Hindlimb muscle (tissue), 1 donor: ENCODE measurements around the gene C1orf167. TPM values are rescaled to one million over a fixed set of nuclear protein-coding genes. Genes with fewer than 3 reads are reported as not detected.

ENCODE experiments used
- DNase-seq: peaks from one replicate; pipeline ENCODE4 v3.0.0-alpha.2; 2013
- polyA plus RNA-seq: library from polyadenylated mRNA; unstranded; fragments of 120-200 nt; gene quantifications from one replicate; pipeline ENCODE4 v1.2.1, GENCODE V29; 2013; ENCODE audit not compliant: insufficient read length

C1orf167 gene
- polyA plus RNA-seq, 1 donor = 7.2 TPM

DNA sequence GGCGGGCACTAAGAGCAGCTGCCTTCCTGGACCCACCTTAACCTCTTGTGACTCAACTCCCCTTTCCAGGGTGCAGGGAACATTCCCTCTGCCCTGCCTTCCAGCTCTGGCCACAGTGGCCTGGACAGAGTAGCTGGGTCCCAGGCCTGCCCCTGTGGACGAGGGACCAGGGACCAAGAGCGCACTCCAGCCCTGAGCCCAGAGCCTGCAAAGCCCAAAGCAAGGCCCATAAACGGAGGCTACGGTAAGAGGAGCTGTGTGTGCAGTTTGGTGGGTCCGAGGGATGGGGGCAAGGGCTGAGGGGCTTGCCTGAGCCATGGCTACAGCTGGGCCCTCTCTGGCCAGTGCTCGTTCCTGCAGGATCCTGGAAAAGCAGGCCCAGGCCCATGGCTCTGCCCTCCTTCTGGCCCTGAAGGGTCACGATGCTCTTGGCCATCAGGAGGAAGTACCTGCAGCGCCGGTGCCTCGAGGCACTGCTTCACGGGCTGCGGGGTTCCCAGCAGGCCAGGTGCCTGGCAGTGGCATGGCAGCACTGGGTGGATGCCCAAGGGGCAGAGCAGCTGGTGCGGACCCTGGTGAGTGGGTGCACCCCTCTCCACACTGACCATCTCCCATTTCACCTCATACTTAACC, 25.9 kb downstream of the C1orf167 start:
- no peak for DNase-seq

- DNase-seq = no peak
Observed at GRCh38 chr1:11788549-11789053, 26.6 kb downstream of the C1orf167 start.

DNA sequence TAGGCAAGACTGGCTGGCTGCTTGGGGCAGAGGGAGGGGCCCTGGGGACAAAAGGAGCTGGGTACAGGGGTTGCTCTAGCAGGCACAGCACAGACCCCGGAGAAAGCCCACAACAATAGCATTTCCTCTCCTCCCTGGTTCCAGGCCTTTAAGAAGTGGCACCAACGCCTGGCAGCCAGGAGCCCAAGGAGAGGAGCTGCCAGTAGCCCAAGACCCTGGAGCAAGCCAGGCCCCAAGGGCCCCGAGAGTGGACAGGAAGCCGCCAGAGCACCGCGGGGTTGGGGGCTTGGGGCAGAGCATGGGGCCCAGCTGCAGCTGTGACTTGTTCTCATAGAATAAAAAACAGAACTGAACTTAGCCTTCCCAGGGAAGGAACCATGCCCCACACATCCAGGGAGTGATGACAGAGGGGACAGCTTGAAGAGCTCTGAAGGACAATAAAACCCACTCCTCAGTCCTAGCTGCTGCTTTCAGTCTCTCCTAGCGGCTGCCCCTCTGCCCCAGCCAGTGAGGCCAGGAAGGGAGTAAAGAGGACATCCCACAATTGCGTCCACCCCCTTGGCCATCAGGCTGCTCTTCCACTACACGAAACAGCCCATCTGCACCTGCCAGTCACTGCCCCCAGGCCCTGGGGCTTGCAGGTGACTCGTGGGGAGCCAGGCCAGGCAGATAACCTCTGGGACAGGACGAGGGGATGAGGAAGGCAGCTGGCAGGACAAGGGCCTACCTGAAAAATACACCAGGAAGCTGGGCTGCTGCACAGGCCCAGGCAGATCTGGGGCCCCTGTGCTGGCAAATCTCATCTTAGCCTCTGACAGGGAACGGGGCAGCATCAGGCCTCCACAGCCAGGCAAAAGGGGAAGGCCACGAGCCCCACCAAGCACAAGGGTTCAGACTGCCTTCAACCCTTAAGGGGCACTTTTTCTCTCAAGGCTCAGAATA, 27.4 kb downstream of the C1orf167 start:
- DNase-seq = no peak

GRCh38 chr1:11790101-11790879, 28.3 kb downstream of the C1orf167 start:
- DNase-seq = no peak

DNA sequence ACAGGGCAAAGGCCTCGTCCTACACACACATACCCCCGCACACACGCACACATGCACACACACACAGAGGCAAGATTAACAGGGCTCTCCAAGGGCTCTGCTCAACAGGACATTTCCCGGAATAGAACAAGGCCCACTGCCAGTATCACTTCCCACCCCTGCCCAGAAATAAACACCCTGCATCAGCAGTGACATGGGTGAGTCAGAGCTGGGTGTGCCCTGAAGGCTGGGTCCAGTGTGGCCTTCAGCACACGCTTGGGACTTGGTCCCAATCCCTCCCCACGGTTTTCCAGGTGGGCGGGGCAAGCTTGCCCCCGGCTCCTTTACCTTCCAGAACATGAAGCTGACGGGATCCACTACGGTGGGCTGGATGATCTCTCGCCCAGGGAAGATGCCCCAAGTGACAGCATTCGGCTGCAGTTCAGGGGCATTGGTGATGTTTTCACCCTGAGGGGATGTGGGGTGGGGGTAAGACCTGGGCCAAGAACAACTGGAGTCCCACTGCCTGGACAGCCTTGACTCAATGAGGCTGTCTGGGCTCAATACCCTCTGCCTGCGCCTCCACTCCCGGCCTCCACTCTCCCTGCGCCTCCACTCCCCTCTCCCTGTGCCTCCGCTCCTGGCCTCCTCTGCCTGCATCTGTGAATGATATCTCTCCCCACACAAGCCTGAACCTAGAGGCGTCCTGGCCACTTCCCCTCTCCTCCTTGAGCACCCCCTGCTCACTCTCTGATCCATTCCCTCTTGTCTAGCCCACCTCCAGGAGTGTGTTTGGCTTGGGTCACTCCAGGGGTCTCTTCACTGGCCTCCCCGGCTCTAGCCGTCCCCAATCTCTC, 29.1 kb downstream of the C1orf167 start:
- DNase-seq = peak; percentile 77

- DNase-seq = no peak
Observed at GRCh38 chr1:11792106-11792505, 30.1 kb downstream of the C1orf167 start.

GRCh38 chr1:11793819-11794218, 31.8 kb downstream of the C1orf167 start:
- no peak for DNase-seq

GRCh38 chr1:11794446-11795237, 32.6 kb downstream of the C1orf167 start:
- DNase-seq = no peak

- DNase-seq = no peak
Observed at GRCh38 chr1:11795238-11795890, 33.4 kb downstream of the C1orf167 start.

GRCh38 chr1:11796036-11796828, 34.2 kb downstream of the C1orf167 start:
- no peak for DNase-seq

GRCh38 chr1:11797525-11798216, 35.7 kb downstream of the C1orf167 start:
- no peak for DNase-seq

DNA sequence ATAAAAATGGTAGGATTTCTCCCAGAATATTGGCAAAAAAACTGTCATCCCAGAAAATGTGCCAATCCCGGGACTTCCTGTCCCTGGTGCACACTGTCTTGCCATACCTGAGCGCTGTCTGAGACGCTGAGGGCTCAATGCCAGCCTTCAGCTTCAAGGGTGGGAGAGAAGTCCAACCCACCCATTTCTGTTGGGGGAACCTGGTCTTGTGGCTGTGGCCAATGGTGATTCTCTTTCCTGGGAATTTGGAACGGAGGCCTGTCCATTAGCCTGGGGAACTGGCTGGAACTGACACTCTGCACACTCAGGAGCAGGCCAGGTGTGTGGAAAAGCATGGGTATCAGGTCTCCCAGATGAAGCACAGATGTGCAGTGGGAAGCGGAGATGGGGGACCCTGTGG, 37.1 kb downstream of the C1orf167 start:
- no peak for DNase-seq

GRCh38 chr1:11799896-11800295, 37.9 kb downstream of the C1orf167 start:
- no peak for DNase-seq

DNA sequence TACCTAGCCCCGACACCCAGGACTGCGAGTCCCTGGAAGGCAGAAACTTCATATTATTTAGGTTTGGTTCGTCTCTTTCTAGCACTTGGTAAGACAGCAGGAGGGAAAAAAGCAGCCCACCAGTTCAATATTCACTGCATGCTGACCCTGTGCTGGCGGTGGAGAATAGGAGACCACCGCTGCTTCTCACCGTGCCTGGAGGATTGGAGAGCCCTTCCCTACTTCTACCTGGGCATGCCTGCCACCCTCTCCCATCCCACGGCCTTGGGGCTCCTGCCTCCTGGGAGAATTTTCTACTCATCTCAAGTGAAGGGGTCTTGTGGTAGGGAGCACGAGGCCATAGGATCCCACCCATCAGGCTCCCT, 38.4 kb downstream of the C1orf167 start:
- DNase-seq = no peak

DNA sequence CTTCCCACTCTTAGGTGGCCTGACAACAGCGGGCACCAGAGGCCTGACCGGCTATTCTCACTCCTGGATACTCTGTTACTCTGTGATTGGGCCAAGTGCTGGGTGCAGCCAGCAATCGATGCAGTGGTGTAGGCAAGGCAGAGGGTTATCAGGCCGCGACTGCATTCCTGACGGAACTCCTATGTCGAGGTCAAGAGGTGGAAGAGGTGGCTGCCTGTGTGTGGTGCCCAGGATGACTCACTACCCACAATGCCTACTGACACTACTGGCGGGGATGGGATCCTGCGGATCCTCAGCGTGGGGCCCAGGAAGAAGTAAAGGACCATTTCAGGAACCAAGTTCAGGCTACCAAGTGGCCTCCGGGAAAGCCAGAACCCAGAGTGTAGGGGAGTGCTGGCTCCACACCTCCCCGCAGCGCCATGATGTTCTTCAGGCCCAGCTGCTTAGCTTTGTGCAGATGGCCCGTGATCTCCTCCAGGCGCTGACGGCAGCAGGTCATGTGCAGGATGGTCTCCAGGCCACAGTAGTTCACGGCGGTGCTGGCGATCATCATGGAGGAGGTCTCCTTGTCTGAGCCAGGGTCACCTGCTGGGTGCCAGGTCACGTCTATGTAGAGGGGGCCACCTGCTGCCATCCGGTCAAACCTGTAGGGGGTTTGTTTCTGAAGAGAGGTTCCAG, 38.9 kb downstream of the C1orf167 start:
- DNase-seq = no peak

- no peak for DNase-seq
Observed at GRCh38 chr1:11802616-11802972, 40.6 kb downstream of the C1orf167 start.

DNA sequence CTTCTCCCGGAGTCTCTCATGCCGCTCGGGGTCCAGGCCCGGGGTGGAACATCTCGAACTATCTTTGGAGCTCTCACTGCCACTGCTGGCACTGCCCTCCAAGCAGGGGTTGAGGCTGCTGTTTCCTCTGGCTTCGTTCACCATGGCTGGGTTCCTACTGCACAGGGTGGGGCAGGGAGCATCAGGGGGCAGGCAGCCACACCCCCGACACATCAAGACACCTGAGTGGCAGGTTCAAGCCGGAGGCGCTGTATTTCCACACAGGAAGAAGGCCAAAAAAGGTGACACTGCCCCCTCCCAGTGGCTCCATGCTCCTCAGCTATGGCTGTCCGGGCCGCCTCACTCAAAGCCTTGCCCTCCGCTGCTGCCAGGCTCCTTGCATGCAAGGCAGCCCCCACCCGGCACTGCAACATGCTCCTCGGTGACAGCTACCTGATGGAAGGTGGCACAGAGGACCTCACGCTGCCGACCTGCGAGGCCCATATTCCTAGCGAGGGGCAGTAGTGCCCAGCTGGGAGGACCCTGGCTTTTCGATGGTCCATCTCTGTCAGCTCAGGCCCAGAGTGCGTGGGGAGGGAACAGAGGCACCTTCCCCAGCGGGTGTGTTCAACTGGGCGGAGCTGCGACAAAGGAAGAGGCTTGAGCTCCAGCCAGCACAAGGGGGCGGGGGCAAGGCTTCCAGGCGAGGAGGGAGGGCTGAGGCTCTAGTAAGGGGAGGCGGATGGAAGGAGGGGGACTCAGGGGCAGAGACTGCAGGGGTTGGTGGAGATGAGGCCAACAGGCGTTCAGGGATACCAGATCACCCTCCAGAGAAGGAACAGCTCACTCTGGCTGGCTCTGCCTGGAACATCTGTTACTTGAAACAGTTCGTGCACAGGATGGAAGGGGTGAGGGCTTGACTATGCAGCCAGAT, 41.2 kb downstream of the C1orf167 start:
- DNase-seq = peak; percentile 86
